ENCODE results near the gene ITPR2.
"Not testable (repeated sequence)": the region's sequence is repeated elsewhere in the genome, so short reads cannot be mapped to it uniquely, and the experiment has no call there.

Gene ITPR2

GRCh38 chr12:26836201-26836600 is 3.2 kb upstream of the ITPR2 start:
- no peaks in the 10 kb centered on the region for H3K27me3 ChIP-seq (ENCODE audit: insufficient read depth, low read length, poor library complexity, severe bottlenecking)
- H3K79me2 ChIP-seq (ENCODE audit: insufficient read depth, low read length): peaks cover 7% of the 10 kb centered on the region
- H3F3A ChIP-seq (ENCODE audit: low read depth): no peaks in the 10 kb centered on the region
- H3K4me2 ChIP-seq (ENCODE audit: low read depth, low read length, poor library complexity, severe bottlenecking): no peak overlapping the region
- H3K4me3 ChIP-seq (ENCODE audit: low read length, poor library complexity, severe bottlenecking): no peak overlapping the region
- H2AFZ ChIP-seq (ENCODE audit: low read length): no peak overlapping the region
- no peaks in the 10 kb centered on the region for H3K36me3 ChIP-seq (ENCODE audit: insufficient read depth, low read length)
- H3K4me1 ChIP-seq (ENCODE audit: insufficient read depth, low read length, poor library complexity, severe bottlenecking): peaks cover 15% of the 10 kb centered on the region
- peaks cover 4% of the 10 kb centered on the region for H4K20me1 ChIP-seq (ENCODE audit: insufficient read depth, low read length, poor library complexity, severe bottlenecking)
- TF ChIP-seq, protein P1, sequence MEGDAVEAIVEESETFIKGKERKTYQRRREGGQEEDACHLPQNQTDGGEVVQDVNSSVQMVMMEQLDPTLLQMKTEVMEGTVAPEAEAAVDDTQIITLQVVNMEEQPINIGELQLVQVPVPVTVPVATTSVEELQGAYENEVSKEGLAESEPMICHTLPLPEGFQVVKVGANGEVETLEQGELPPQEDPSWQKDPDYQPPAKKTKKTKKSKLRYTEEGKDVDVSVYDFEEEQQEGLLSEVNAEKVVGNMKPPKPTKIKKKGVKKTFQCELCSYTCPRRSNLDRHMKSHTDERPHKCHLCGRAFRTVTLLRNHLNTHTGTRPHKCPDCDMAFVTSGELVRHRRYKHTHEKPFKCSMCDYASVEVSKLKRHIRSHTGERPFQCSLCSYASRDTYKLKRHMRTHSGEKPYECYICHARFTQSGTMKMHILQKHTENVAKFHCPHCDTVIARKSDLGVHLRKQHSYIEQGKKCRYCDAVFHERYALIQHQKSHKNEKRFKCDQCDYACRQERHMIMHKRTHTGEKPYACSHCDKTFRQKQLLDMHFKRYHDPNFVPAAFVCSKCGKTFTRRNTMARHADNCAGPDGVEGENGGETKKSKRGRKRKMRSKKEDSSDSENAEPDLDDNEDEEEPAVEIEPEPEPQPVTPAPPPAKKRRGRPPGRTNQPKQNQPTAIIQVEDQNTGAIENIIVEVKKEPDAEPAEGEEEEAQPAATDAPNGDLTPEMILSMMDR (conservative IDR thresholded peaks at IDR 0.05; ENCODE audit: low read length): no peak
- TF ChIP-seq EZH2phosphoT487 (IDR thresholded peaks at IDR 0.05; ENCODE audit: borderline replicate concordance): no peak
- no peaks in the 10 kb centered on the region for H3K9me3 ChIP-seq (ENCODE audit: insufficient read depth, low read depth, low read length)
- H3K9ac ChIP-seq (ENCODE audit: low read depth, low read length, poor library complexity, severe bottlenecking): no peak overlapping the region
- no peaks in the 10 kb centered on the region for H3K9me2 ChIP-seq (replicated peaks; ENCODE audit: low read depth, low read length)

DNA sequence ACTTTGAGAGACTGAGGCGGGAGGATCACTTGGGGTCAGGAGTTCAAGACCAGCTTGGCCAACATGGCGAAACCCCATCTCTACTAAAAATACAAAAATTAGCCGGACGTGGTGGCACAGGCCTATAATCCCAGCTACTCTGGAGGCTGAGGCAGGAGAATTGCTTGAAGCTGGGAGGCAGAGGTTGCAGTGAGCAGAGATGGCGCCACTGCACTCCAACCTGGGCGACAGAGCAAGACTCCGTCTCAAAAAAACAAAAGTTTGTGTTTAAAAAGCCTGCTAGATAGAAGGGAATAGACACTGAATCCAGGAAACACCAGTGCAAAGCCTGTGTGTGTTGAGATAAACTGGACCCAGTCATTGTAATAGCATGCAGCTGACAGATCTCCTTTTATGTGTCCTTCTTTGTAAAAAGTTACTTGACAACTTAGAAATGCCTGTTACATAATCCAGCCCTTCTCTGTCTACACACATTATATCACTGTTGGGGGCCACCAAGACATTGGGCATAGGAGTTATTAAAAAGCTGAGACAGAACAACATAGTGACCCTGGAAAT is 1.6 kb upstream of the ITPR2 start:
- H3K4me2 ChIP-seq (ENCODE audit: low read depth, low read length, poor library complexity, severe bottlenecking); H3K27me3 ChIP-seq (ENCODE audit: insufficient read depth, low read length, poor library complexity, severe bottlenecking); H3K9me2 ChIP-seq (replicated peaks; ENCODE audit: low read depth, low read length); H3K9ac ChIP-seq (ENCODE audit: low read depth, low read length, poor library complexity, severe bottlenecking); H3K4me3 ChIP-seq (ENCODE audit: low read length, poor library complexity, severe bottlenecking); H3K9me3 ChIP-seq (ENCODE audit: insufficient read depth, low read depth, low read length); H2AFZ ChIP-seq (ENCODE audit: low read length); H3F3A ChIP-seq (ENCODE audit: low read depth); H3K36me3 ChIP-seq (ENCODE audit: insufficient read depth, low read length): not testable (repeated sequence)
- Histone ChIP-seq H3K4me1 (ENCODE audit: insufficient read depth, low read length, poor library complexity, severe bottlenecking) (peaks cover 23% of the 10 kb centered on the region), H4K20me1 (ENCODE audit: insufficient read depth, low read length, poor library complexity, severe bottlenecking) (peaks cover 10% of the 10 kb centered on the region), H3K79me2 (ENCODE audit: insufficient read depth, low read length) (peaks cover 23% of the 10 kb centered on the region)

- H3K4me2 ChIP-seq (ENCODE audit: low read depth, low read length, poor library complexity, severe bottlenecking): peak overlapping the region; percentile 78
- no peaks in the 10 kb centered on the region for H3F3A ChIP-seq (ENCODE audit: low read depth)
- H3K27me3 ChIP-seq (ENCODE audit: insufficient read depth, low read length, poor library complexity, severe bottlenecking): no peaks in the 10 kb centered on the region
- no peaks in the 10 kb centered on the region for H3K36me3 ChIP-seq (ENCODE audit: insufficient read depth, low read length)
- H3K9me3 ChIP-seq (ENCODE audit: insufficient read depth, low read depth, low read length): no peaks in the 10 kb centered on the region
- H3K79me2 ChIP-seq (ENCODE audit: insufficient read depth, low read length): peaks cover 29% of the 10 kb centered on the region
- H3K4me1 ChIP-seq (ENCODE audit: insufficient read depth, low read length, poor library complexity, severe bottlenecking): peaks cover 30% of the 10 kb centered on the region
- peak overlapping the region; percentile 80 for H3K4me3 ChIP-seq (ENCODE audit: low read length, poor library complexity, severe bottlenecking)
- H2AFZ ChIP-seq (ENCODE audit: low read length): peak overlapping the region; percentile 91
- TF ChIP-seq, protein P1 (conservative IDR thresholded peaks at IDR 0.05; ENCODE audit: low read length): no peak
- no peak for TF ChIP-seq EZH2phosphoT487 (IDR thresholded peaks at IDR 0.05; ENCODE audit: borderline replicate concordance)
- peaks cover 16% of the 10 kb centered on the region for H4K20me1 ChIP-seq (ENCODE audit: insufficient read depth, low read length, poor library complexity, severe bottlenecking)
- peak overlapping the region; percentile 72 for H3K9ac ChIP-seq (ENCODE audit: low read depth, low read length, poor library complexity, severe bottlenecking)
- no peaks in the 10 kb centered on the region for H3K9me2 ChIP-seq (replicated peaks; ENCODE audit: low read depth, low read length)
These were observed 923 bp upstream of the ITPR2 start for GRCh38 chr12:26833743-26834490.

Measured in Loucy (cell line).